ENCODE data around the gene KAT6B. TPM values are rescaled to one million over a fixed set of nuclear protein-coding genes. Genes with fewer than 3 reads are reported as not detected.
A peak's percentile ranks its signal among the peaks of the same experiment; 100 is the strongest.

The KAT6B gene
- total RNA-seq, 2 donors from 2014 or later = 19.4 to 27.1 TPM

- H3K36me3 Mint-ChIP-seq = no peaks in the 10 kb centered on the region
- H3K9me3 Mint-ChIP-seq = no peaks in the 10 kb centered on the region
- no peak overlapping the region for H3K27ac Mint-ChIP-seq
- ATAC-seq (no peak), DNase-seq (ENCODE audit: low spot score in 2 of 2) (no peak)
Measured at GRCh38 chr10:75071756-75072155, 245.4 kb downstream of the KAT6B start.

GRCh38 chr10:75072727-75073126, 246.3 kb downstream of the KAT6B start:
- no peak for ATAC-seq
- H3K27ac Mint-ChIP-seq = peak overlapping the region in 1 of 2 donors; percentile 37
- no peaks in the 10 kb centered on the region for H3K9me3 Mint-ChIP-seq
- H3K36me3 Mint-ChIP-seq = no peaks in the 10 kb centered on the region
- no peak for DNase-seq (ENCODE audit: low spot score in 2 of 2)

GRCh38 chr10:75073442-75073841, 247.0 kb downstream of the KAT6B start:
- ATAC-seq (no peak), DNase-seq (ENCODE audit: low spot score in 2 of 2) (no peak)
- Mint-ChIP-seq H3K27ac (no peak overlapping the region), H3K9me3 (no peaks in the 10 kb centered on the region), H3K36me3 (no peaks in the 10 kb centered on the region)

- peak in 1 of 2 donors; percentile 26 for ATAC-seq
- no peak for DNase-seq (ENCODE audit: low spot score in 2 of 2)
- no peaks in the 10 kb centered on the region for H3K36me3 Mint-ChIP-seq
- no peaks in the 10 kb centered on the region for H3K9me3 Mint-ChIP-seq
- no peak overlapping the region for H3K27ac Mint-ChIP-seq
Measured at GRCh38 chr10:75074711-75075445, 248.5 kb downstream of the KAT6B start.

- Mint-ChIP-seq H3K27ac (no peak overlapping the region), H3K36me3 (peaks cover 4% of the 10 kb centered on the region in 2 donors), H3K9me3 (peaks cover 3% of the 10 kb centered on the region in 2 donors)
- DNase-seq (ENCODE audit: low spot score in 2 of 2) (no peak), ATAC-seq (no peak)
Measured at GRCh38 chr10:75076348-75076747, 249.9 kb downstream of the KAT6B start.

- H3K27ac Mint-ChIP-seq = no peak overlapping the region
- ATAC-seq = no peak
- DNase-seq (ENCODE audit: low spot score in 2 of 2) = no peak
- H3K9me3 Mint-ChIP-seq = peaks cover 6 to 7% of the 10 kb centered on the region in 2 donors
- H3K36me3 Mint-ChIP-seq = peaks cover 6 to 7% of the 10 kb centered on the region in 2 donors
Measured at GRCh38 chr10:75079436-75080083, 253.2 kb downstream of the KAT6B start.

- Mint-ChIP-seq H3K36me3 (peaks cover 6 to 7% of the 10 kb centered on the region in 2 donors), H3K27ac (no peak overlapping the region), H3K9me3 (peaks cover 6 to 7% of the 10 kb centered on the region in 2 donors)
- DNase-seq (ENCODE audit: low spot score in 2 of 2) (no peak), ATAC-seq (no peak)
Measured at GRCh38 chr10:75080554-75080953, 254.2 kb downstream of the KAT6B start.

- ATAC-seq (no peak), DNase-seq (ENCODE audit: low spot score in 2 of 2) (no peak)
- H3K36me3 Mint-ChIP-seq = peaks cover 6 to 7% of the 10 kb centered on the region in 2 donors
- no peak overlapping the region for H3K27ac Mint-ChIP-seq
- H3K9me3 Mint-ChIP-seq = peaks cover 6 to 7% of the 10 kb centered on the region in 2 donors
Measured at GRCh38 chr10:75081379-75081778, 255.0 kb downstream of the KAT6B start.
